GM19324 (cell line): ENCODE results near the gene CHMP2A.
"Not testable (repeated sequence)": the region's sequence is repeated elsewhere in the genome, so short reads cannot be mapped to it uniquely, and the experiment has no call there.

ENCODE experiments used
- ATAC-seq: cut with Tn5 transposase; IDR thresholded peaks from one replicate; pipeline ENCODE4 v1.9.1; 2021; ENCODE audit warnings: mild to moderate bottlenecking, moderate library complexity; ENCODE audit not compliant: unreplicated experiment, low FRiP score

The CHMP2A gene

GRCh38 chr19:58542641-58543372, 12.1 kb downstream of the CHMP2A start:
- ATAC-seq, result not testable (repeated sequence)

- not testable (repeated sequence) for ATAC-seq
These were observed 15.7 kb downstream of the CHMP2A start for GRCh38 chr19:58539169-58539559.

- ATAC-seq, result no peak
These were observed 16.4 kb downstream of the CHMP2A start for GRCh38 chr19:58538257-58539168.

- no peak for ATAC-seq
These were observed 17.8 kb downstream of the CHMP2A start for GRCh38 chr19:58536852-58537798.

GRCh38 chr19:58535857-58536256, 19.0 kb downstream of the CHMP2A start:
- no peak for ATAC-seq

GRCh38 chr19:58531034-58531840, 23.7 kb downstream of the CHMP2A start:
- no peak for ATAC-seq

- ATAC-seq, result no peak
These were observed 25.5 kb downstream of the CHMP2A start for GRCh38 chr19:58529405-58529804.

GRCh38 chr19:58522709-58523108, 32.2 kb downstream of the CHMP2A start:
- no peak for ATAC-seq

GRCh38 chr19:58521651-58522050, 33.3 kb downstream of the CHMP2A start:
- no peak for ATAC-seq

- no peak for ATAC-seq
These were observed 34.7 kb downstream of the CHMP2A start for GRCh38 chr19:58520257-58520599.

- peak; percentile 86 for ATAC-seq
These were observed 35.3 kb downstream of the CHMP2A start, which contains the start of gene ZBTB45 for GRCh38 chr19:58519355-58520256. Gene ZBTB45 (minus strand): TSS chr19:58519810. CDS start chr19:58517673, 2,137 bp downstream.

- peak; percentile 0 for ATAC-seq
These were observed 35.9 kb downstream of the CHMP2A start for GRCh38 chr19:58519087-58519354.

- no peak for ATAC-seq
These were observed 36.4 kb downstream of the CHMP2A start for GRCh38 chr19:58518256-58519086.

- ATAC-seq, result no peak
These were observed 37.7 kb downstream of the CHMP2A start for GRCh38 chr19:58516964-58517833.

- ATAC-seq, result no peak
These were observed 38.6 kb downstream of the CHMP2A start for GRCh38 chr19:58516246-58516836.

GRCh38 chr19:58515259-58515658, 39.6 kb downstream of the CHMP2A start:
- no peak for ATAC-seq

- no peak for ATAC-seq
These were observed 40.3 kb downstream of the CHMP2A start for GRCh38 chr19:58514564-58515022.
